HG03520 (cell line): ENCODE data around the gene NELFB.

ENCODE experiments used
- ATAC-seq: cut with Tn5 transposase; IDR thresholded peaks from one replicate; pipeline ENCODE4 v1.9.1; 2021; ENCODE audit warnings: mild to moderate bottlenecking, moderate library complexity; ENCODE audit not compliant: unreplicated experiment

NELFB gene

GRCh38 chr9:137311986-137312851, 57.1 kb downstream of the NELFB start:
- ATAC-seq = no peak

GRCh38 chr9:137312852-137313325, 57.8 kb downstream of the NELFB start:
- no peak for ATAC-seq

GRCh38 chr9:137313326-137313936, 58.3 kb downstream of the NELFB start:
- ATAC-seq = no peak

- no peak for ATAC-seq
These were observed 58.9 kb downstream of the NELFB start for GRCh38 chr9:137313956-137314560.

GRCh38 chr9:137314561-137315560, 59.7 kb downstream of the NELFB start:
- no peak for ATAC-seq

- ATAC-seq = no peak
These were observed 60.5 kb downstream of the NELFB start for GRCh38 chr9:137315581-137316011.

- ATAC-seq = no peak
These were observed 61.2 kb downstream of the NELFB start for GRCh38 chr9:137316012-137316981.

GRCh38 chr9:137317021-137317717, 62.0 kb downstream of the NELFB start:
- ATAC-seq = no peak

- no peak for ATAC-seq
These were observed 62.8 kb downstream of the NELFB start for GRCh38 chr9:137317718-137318511.

GRCh38 chr9:137318602-137319001, 63.5 kb downstream of the NELFB start:
- no peak for ATAC-seq

GRCh38 chr9:137319011-137319738, 64.0 kb downstream of the NELFB start:
- no peak for ATAC-seq

GRCh38 chr9:137319739-137320551, 64.8 kb downstream of the NELFB start:
- no peak for ATAC-seq

GRCh38 chr9:137320555-137321384, 65.6 kb downstream of the NELFB start:
- ATAC-seq = no peak

GRCh38 chr9:137321726-137322361, 66.7 kb downstream of the NELFB start:
- ATAC-seq = no peak
